H1 (cell line): ENCODE data around the gene NADSYN1.

Source experiments
- ATF3 ChIP-seq: IDR thresholded peaks from 2 replicates; pipeline ENCODE4 v1.6.1; 2011; ENCODE audit warnings: low read depth, mild to moderate bottlenecking, low read length; ENCODE audit not compliant: insufficient read depth
- CBX5 ChIP-seq: fragments of 300-800, 300-1000 bp; sonication (generic); IDR thresholded peaks from 2 replicates; pipeline ENCODE4 v1.7.1; 2016; ENCODE audit warnings: antibody characterized with exemption, low read length, low read depth
- CHD7 ChIP-seq: fragments of 300-600 bp; sonication (generic); IDR thresholded peaks from 2 replicates; pipeline ENCODE4 v1.7.1; 2012; ENCODE audit warnings: low read length, moderate library complexity, mild to moderate bottlenecking, inconsistent platforms; ENCODE audit not compliant: insufficient replicate concordance
- CREB1 ChIP-seq: IDR thresholded peaks from 2 replicates; pipeline ENCODE4 v1.6.1; 2012; ENCODE audit warnings: inconsistent platforms
- EP300 ChIP-seq, 2 experiments: IDR thresholded peaks; 1 replicate in 1 of 2; 2 replicates in 1 of 2; pipeline ENCODE4 v1.6.1; 2011 to 2012; ENCODE audit warnings: low read depth in 2 of 2, low read length in 2 of 2, mild to moderate bottlenecking in 2 of 2, borderline replicate concordance in 1 of 2, inconsistent platforms in 1 of 2, moderate library complexity in 1 of 2
- EZH2 ChIP-seq: fragments of 200-600 bp; sonication (generic); IDR thresholded peaks from 2 replicates; pipeline ENCODE4 v1.7.1; 2012; ENCODE audit warnings: low read depth, mild to moderate bottlenecking, moderate library complexity, low read length, inconsistent platforms; ENCODE audit not compliant: severe bottlenecking
- JUN ChIP-seq: IDR thresholded peaks from 2 replicates; pipeline ENCODE4 v1.6.1; 2011; ENCODE audit warnings: low read depth, mild to moderate bottlenecking, improper control_type of control experiment, low read length
- NRF1 ChIP-seq: IDR thresholded peaks from 2 replicates; pipeline ENCODE4 v1.6.1; 2011; ENCODE audit warnings: mild to moderate bottlenecking, low read depth, low read length, improper control_type of control experiment
- POLR2A ChIP-seq, 2 experiments: IDR thresholded peaks; 1 replicate in 1 of 2; 2 replicates in 1 of 2; pipeline ENCODE4 v1.6.1; 2011; ENCODE audit warnings: low read depth in 2 of 2, low read length in 2 of 2, mild to moderate bottlenecking in 2 of 2; ENCODE audit errors: control extremely low read depth in 1 of 2
- RAD21 ChIP-seq, 2 experiments: IDR thresholded peaks in 1 of 2; conservative IDR thresholded peaks in 1 of 2; 2 replicates each; pipeline ENCODE4 v1.6.1; 2011; ENCODE audit warnings: low read depth in 2 of 2, low read length in 2 of 2, improper control_type of control experiment in 1 of 2, inconsistent platforms in 1 of 2, mild to moderate bottlenecking in 1 of 2, moderate library complexity in 1 of 2
- YY1 ChIP-seq: IDR thresholded peaks from 2 replicates; pipeline ENCODE4 v1.6.1; 2011; ENCODE audit warnings: low read depth, mild to moderate bottlenecking, low read length
- TF ChIP-seq, protein P1 (sequence below), 3 experiments: IDR thresholded peaks; 1 replicate in 2 of 3; 2 replicates in 1 of 3; pipeline versions ENCODE4 v1.5.1 to v1.6.1; 2011; ENCODE audit warnings: low read length in 3 of 3, mild to moderate bottlenecking in 3 of 3, inconsistent platforms in 2 of 3, low read depth in 1 of 3, moderate library complexity in 1 of 3; ENCODE audit not compliant: insufficient read depth in 1 of 3; ENCODE audit errors: control extremely low read depth in 1 of 3
- TF ChIP-seq, protein P2 (sequence below): IDR thresholded peaks from 2 replicates; pipeline ENCODE4 v1.6.1; 2011; ENCODE audit warnings: low read length, improper control_type of control experiment

GRCh38 chr11:71548120-71548519 lies 95.1 kb downstream of the NADSYN1 start, which contains the start of gene KRTAP5-9:
- TF ChIP-seq, protein P1, sequence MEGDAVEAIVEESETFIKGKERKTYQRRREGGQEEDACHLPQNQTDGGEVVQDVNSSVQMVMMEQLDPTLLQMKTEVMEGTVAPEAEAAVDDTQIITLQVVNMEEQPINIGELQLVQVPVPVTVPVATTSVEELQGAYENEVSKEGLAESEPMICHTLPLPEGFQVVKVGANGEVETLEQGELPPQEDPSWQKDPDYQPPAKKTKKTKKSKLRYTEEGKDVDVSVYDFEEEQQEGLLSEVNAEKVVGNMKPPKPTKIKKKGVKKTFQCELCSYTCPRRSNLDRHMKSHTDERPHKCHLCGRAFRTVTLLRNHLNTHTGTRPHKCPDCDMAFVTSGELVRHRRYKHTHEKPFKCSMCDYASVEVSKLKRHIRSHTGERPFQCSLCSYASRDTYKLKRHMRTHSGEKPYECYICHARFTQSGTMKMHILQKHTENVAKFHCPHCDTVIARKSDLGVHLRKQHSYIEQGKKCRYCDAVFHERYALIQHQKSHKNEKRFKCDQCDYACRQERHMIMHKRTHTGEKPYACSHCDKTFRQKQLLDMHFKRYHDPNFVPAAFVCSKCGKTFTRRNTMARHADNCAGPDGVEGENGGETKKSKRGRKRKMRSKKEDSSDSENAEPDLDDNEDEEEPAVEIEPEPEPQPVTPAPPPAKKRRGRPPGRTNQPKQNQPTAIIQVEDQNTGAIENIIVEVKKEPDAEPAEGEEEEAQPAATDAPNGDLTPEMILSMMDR (IDR thresholded peaks at IDR 0.05; ENCODE audit: control extremely low read depth in 1 of 3, insufficient read depth in 1 of 3, low read depth in 1 of 3, low read length in 3 of 3), result no peak
- TF ChIP-seq YY1 (no peak), EP300 (IDR thresholded peaks at IDR 0.05; ENCODE audit: borderline replicate concordance in 1 of 2, low read depth in 2 of 2, low read length in 2 of 2) (no peak), ATF3 (no peak), CBX5 (no peak), RAD21 (IDR thresholded peaks at IDR 0.05 in 1 of 2, conservative IDR thresholded peaks at IDR 0.05 in 1 of 2; ENCODE audit: low read depth in 2 of 2, low read length in 2 of 2) (no peak), NRF1 (no peak), CREB1 (no peak), JUN (no peak), EZH2 (no peak), CHD7 (no peak), POLR2A (IDR thresholded peaks at IDR 0.05; ENCODE audit: control extremely low read depth in 1 of 2, low read depth in 2 of 2, low read length in 2 of 2) (no peak)
- TF ChIP-seq, protein P2, sequence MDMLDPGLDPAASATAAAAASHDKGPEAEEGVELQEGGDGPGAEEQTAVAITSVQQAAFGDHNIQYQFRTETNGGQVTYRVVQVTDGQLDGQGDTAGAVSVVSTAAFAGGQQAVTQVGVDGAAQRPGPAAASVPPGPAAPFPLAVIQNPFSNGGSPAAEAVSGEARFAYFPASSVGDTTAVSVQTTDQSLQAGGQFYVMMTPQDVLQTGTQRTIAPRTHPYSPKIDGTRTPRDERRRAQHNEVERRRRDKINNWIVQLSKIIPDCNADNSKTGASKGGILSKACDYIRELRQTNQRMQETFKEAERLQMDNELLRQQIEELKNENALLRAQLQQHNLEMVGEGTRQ, result no peak
